ENCODE results near the gene SLITRK2.

SLITRK2 gene

GRCh38 chrX:145817331-145818185 is at the start of gene SLITRK2:
TSS of gene SLITRK2 (plus strand) at chrX:145817829. CDS start at chrX:145822426, 4,597 bp downstream.
- no peak for DNase-seq
- in situ Hi-C loops (cut with HindIII; ENCODE audit: low pct_ligation_motif_present, low sequenced_read_pairs), result no loop called here
- Histone ChIP-seq H3K36me3 (replicated peaks) (no peaks in the 10 kb centered on the region), H3K4me3 (ENCODE audit: low read depth, low read length) (peak within 1 kb of the TSS; percentile 46), H3K27me3 (replicated peaks) (no peaks in the 10 kb centered on the region), H3K27ac (no peak within 1 kb of the TSS)
- TF ChIP-seq CTCF (IDR thresholded peaks at IDR 0.05; ENCODE audit: low read depth, low read length, missing control alignments), result no peak

DNA sequence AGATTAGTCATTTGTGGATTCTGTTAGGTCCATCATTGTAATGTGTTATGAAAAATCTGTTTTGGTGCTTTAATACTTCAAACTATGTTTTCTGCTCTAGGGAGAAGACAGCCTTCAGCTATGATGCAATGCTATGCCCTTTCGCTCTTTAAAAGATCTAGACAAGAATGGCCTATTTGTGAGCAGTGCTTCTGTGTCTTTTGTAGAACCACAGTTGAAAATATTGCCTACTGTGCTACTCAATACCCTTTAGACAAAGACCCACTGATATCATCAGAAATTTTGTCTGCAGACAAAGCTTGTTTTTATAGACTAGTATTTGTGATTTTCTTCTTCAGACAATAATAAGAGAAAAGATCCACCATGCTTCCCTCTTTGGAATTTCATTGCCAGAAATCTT is 44.6 kb upstream of the SLITRK2 start:
- Histone ChIP-seq H3K4me3 (ENCODE audit: low read depth, low read length) (no peak overlapping the region), H3K27me3 (replicated peaks) (no peaks in the 10 kb centered on the region), H3K36me3 (replicated peaks) (no peaks in the 10 kb centered on the region), H3K27ac (no peak overlapping the region)
- TF ChIP-seq CTCF (IDR thresholded peaks at IDR 0.05; ENCODE audit: low read depth, low read length, missing control alignments), result no peak
- no peak for DNase-seq
- in situ Hi-C loops (cut with HindIII; ENCODE audit: low pct_ligation_motif_present, low sequenced_read_pairs), result no loop called here

- no peak for DNase-seq
- no peak for TF ChIP-seq CTCF (IDR thresholded peaks at IDR 0.05; ENCODE audit: low read depth, low read length, missing control alignments)
- H3K36me3 ChIP-seq (replicated peaks), result no peaks in the 10 kb centered on the region
- no peak overlapping the region for H3K4me3 ChIP-seq (ENCODE audit: low read depth, low read length)
- in situ Hi-C loops (cut with HindIII; ENCODE audit: low pct_ligation_motif_present, low sequenced_read_pairs), result no loop called here
- H3K27me3 ChIP-seq (replicated peaks), result no peaks in the 10 kb centered on the region
- no peak overlapping the region for H3K27ac ChIP-seq
Observed at GRCh38 chrX:145792281-145792680, 25.3 kb upstream of the SLITRK2 start.

DNA sequence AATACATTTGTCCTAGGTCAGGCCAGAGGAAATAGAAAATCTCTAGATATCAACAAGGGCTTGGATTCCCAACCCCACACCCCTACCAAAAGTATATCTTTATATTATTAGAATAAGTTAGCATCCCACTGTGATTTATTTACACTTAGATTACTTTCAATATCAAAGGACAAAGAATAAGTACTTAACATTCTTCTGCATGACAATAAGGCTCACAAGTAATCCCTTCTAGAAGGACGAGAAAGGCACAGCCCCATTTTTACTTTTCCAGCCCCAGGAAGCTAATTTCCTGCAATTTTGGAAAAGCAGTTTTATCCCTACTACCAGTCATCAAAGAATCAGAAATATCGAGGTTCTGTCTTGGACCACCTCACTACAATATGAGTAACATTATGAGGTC is 14.1 kb upstream of the SLITRK2 start:
- H3K27ac ChIP-seq, result no peak overlapping the region
- TF ChIP-seq CTCF (IDR thresholded peaks at IDR 0.05; ENCODE audit: low read depth, low read length, missing control alignments), result no peak
- no peaks in the 10 kb centered on the region for H3K36me3 ChIP-seq (replicated peaks)
- no peaks in the 10 kb centered on the region for H3K27me3 ChIP-seq (replicated peaks)
- no peak overlapping the region for H3K4me3 ChIP-seq (ENCODE audit: low read depth, low read length)
- no peak for DNase-seq
- in situ Hi-C loops (cut with HindIII; ENCODE audit: low pct_ligation_motif_present, low sequenced_read_pairs), result no loop called here

DNA sequence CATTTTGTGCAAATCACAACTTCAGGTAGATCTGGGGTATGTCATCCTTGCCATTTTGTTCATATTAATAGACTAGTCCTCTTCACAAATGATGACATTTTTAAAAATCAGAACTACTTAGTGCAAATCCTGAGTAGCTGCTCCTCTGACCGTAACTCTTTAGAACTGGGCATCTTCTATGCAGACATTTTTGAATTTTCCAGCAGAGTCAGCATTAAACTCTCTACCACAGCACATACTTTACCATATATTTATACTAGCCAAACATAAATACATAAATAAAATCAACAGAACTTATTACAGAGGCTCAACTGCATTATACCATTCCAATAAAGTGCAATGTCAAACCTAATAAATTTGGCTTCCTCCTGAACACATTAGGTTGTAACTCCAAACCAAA is 4.5 kb upstream of the SLITRK2 start:
- TF ChIP-seq CTCF (IDR thresholded peaks at IDR 0.05; ENCODE audit: low read depth, low read length, missing control alignments), result no peak
- no peaks in the 10 kb centered on the region for H3K36me3 ChIP-seq (replicated peaks)
- H3K27me3 ChIP-seq (replicated peaks), result no peaks in the 10 kb centered on the region
- no peak overlapping the region for H3K4me3 ChIP-seq (ENCODE audit: low read depth, low read length)
- no peak overlapping the region for H3K27ac ChIP-seq
- in situ Hi-C loops (cut with HindIII; ENCODE audit: low pct_ligation_motif_present, low sequenced_read_pairs), result no loop called here
- no peak for DNase-seq

Data from brain microvascular endothelial cell (primary cell).